GM12872 (cell line): ENCODE data around the gene SOX11.

Experiments used
- CTCF ChIP-seq: IDR thresholded peaks from 3 replicates; pipeline ENCODE4 v1.5.1; 2011; ENCODE audit warnings: low read depth, mild to moderate bottlenecking, low read length, moderate library complexity; ENCODE audit not compliant: insufficient read depth

The SOX11 gene

DNA sequence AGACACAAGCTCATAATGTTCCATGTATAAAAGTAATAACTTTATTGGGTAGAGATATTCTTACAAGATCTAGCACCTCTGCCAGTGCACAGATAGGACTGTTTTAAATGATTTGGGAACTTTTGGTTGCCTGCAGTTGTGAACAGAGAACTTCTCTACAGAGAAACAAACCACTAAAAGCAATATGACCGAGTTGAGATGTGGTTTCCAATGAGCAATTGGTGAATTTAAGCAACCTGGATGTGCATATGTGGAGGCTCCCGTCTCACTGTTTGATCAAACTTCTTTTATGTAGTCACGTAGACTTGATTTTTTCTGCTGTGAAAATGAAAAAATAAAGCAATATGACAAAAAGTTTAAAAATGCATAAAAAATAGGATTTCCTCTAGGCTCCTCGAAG, 7.8 kb downstream of the SOX11 start:
- no peak for TF ChIP-seq CTCF

DNA sequence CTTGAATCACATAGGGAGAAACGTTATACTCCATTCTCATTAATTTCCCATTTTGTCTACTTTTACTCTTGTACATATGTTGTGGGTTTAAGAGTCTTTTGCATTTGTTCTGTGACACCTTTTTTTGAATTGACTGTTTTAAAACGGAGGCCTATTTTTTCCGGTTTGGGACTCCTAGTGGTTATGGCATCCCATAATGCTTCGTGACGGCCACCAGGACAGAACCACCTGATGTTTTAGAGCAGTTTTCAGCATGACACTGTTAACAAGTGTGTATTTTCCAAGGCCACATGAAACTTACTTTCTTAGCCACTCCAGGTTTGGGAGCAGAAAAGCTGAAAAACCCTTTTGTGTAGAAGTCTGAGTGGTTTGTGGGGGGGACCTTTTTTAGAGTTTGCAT, 8.4 kb downstream of the SOX11 start:
- TF ChIP-seq CTCF, result no peak

DNA sequence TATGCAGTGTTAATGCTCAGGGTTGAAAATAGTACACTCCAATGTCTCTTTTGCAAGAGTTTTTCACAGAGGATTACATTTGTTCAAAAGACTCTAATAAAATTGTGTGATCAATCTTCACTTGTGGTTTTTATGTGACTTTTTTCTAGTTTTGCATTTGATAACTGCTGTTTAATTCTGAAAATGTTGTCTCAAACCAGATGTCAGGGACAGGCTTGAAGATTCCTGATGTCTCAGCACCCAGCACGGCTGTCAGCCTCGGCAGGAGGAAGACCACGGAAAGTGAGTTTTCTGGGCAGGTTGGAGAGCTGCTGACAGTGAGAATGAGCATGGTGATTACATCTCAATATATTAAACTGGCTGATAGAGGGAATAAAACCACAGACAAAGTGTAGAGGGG, 9.1 kb downstream of the SOX11 start:
- no peak for TF ChIP-seq CTCF

DNA sequence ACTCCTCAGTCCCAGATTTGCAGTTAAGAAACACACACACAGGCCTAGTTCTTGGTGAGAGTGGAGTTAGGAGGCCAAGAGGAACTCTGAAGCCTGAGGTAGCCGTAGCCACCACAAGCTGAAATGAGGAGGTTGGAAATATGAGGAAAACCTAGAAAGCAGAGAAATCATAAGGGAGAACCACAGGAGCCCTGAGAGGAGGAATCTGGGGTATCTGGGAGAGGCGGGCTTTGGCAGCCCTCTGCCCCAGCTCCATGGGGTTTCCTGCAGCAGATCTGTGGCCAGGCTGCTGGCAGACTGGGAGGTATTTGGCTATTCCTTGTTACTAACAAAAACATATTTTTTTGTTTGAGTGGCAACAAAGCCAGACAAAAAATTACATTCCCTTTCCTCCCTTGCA, 11.0 kb downstream of the SOX11 start:
- TF ChIP-seq CTCF, result no peak

DNA sequence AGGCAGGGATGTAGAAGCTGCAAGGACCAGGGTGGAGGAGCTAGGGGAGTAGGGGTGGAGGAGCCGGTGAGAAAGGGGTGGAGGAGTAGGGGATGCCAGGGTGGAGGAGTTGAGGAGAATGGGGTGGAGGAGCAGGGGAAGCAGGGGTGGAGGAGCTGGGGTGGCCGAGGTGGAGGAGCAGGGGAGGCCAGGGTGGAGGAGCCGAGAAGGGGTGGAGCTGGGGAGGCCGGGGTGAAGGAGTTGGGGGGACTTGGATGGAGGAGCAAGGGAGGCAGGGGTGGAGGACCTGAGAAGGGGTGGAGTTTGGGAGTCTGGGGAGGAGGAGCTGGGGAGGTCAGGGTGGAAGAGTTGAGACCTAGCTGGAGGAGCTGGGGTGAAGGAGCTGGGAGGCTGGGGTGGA, 13.3 kb downstream of the SOX11 start:
- TF ChIP-seq CTCF, result no peak

- no peak for TF ChIP-seq CTCF
Measured at GRCh38 chr2:5706717-5707455, 14.7 kb downstream of the SOX11 start.

DNA sequence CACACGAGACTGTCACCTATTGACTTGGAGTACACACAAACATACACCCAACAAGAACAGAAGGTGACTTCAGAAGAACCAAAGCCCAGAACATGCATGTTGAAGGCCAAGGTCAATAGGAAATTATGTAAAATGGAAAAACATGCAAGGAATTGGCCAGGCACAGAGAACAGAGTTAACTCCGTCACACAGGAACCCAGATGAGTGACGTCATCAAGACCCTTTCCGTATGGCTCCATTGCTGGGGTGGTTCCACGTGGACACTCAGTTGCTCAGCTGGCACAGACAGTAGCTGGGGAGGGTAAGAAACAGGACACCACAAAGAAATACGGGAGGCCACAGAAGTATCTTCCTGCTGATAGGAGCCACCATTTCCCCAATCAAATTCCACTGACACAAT, 18.4 kb downstream of the SOX11 start:
- TF ChIP-seq CTCF, result no peak
